NCI-H1417 (cell line): ENCODE measurements around the gene A4GALT.
"Not testable (repeated sequence)": the region's sequence is repeated elsewhere in the genome, so short reads cannot be mapped to it uniquely, and the experiment has no call there.

ENCODE experiments used
- DNase-seq, 3 experiments: peaks; one replicate each; lab custom pipeline; 2025; lab: John Stamatoyannopoulos, UW

Gene A4GALT

DNA sequence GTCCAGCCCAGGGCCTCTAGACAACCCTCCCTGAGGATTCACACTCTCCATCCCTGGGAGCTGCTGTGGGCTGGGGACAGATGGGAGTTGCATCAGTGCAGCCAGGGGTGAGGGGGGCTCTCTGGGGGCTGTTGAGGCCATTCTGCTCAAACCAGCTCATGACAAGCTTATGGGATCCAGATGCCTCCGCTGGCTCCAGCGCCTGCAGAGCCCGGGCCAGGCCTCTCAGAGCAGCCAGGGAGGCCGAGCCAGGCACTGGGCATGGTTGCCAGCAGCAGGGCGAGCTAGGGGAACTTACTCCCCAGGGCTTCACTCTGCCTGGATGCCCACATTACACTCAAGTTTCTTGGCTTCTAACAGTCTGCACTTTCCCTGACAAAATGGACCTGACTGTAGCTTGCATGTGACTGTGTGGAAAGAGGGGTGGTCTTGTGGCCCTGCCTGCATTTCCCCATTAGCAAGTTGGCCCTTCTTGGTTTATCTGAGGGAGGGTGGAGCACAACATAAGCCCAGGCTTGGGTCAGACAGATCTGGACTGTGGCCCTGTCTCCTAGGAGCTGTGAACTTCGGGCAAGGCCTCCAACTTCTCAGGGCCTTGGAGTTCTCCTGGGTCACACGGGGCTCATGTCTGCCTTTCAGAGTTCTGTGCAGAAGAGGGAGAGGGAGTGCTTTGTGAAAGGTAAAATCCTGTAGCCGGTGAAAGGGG, 36.9 kb downstream of the A4GALT start:
- no peak for DNase-seq

- no peak for DNase-seq
Observed at GRCh38 chr22:42682113-42682851, 38.4 kb downstream of the A4GALT start.

- DNase-seq: no peak
Observed at GRCh38 chr22:42680648-42681047, 40.0 kb downstream of the A4GALT start.

- DNase-seq: no peak
Observed at GRCh38 chr22:42679691-42680090, 41.0 kb downstream of the A4GALT start.

DNA sequence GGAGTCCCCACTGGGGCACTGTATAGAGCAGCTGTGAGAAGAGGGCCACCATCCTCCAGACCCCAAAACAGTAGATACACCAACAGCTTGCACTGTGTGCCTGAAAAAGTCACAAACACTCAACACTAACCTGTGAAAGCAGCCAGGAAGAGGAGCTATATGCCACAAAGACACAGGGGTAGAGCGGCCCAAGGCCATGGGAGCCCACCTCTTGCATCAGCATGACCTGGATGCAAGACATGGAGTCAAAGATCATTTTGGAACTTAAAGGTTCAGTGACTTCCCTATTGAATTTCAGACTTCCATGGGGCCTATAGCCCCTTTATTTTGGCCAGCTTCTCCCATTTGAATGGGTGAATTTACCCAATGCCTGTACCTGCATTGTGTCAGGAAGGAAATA, 41.8 kb downstream of the A4GALT start:
- no peak for DNase-seq

- DNase-seq: not testable (repeated sequence)
Observed at GRCh38 chr22:42677936-42678335, 42.7 kb downstream of the A4GALT start.

DNA sequence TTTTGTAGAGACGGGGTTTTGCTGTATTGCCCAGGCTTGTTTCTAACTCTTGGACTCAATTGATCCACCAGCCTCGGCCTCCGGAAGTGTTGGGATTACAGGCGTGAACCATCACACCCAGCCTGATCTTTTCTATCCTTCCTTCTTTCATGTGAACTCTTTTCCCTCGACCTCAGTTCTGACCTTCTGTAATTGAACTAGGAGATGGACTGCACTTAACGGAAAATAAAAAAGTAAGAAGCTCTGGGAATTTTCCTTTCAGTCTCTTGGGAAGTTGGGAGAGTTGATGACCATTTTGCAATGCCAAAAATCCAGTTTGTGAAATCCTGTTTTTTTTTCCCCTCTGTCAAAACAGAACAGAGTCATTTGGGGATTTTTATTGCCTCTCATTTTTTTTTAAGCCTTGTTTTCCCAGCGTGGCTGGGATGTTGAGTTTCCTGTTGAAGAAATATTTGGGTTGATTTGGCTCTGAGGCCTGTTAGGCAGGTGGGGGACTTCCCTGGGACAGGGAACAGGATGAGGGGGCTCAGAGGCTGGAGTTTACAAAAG, 44.5 kb downstream of the A4GALT start:
- DNase-seq: no peak

DNA sequence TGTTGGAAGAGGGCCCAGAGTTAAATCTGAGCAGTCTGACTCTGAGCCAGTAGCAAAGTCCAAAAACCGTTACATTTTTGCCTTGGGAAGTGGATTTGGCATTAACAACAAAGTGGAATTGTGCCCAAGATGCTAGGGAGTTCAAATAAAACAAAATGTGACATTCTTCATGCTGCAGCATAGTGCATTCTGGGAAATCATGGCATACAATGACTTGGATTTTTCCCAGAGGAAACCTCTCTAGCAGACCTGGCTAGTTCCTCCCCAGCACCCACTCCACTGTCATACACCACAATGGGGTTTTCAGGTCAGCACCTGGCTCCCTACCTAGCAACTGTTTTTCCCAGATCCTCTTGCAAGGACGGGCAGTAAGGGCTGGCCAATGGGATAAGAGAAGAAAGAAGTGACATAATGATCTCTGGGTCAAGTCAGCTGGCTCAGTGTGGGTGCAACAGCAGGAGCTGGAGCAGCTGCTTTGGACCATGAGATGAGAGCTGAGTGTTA, 46.7 kb downstream of the A4GALT start:
- peak in 1 of 3 experiments; percentile 10 for DNase-seq

DNA sequence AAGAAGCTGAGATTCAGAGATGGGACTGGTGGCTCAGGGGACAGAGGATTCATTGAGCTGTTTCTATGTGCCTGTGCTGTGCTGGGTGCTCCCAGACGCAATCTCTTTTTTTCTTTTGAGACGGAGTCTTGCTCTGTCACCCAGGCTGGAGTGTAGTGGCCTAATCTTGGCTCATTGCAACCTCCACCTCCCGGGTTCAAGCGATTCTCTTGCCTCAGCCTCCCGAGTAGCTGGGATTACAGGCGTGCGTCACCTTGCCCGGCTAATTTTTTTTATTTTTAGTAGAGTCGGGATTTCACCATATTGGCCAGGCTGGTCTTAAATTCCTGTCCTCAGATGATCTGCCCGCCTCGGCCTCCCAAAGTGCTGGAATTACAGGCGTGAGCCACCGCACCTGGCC, 47.6 kb downstream of the A4GALT start:
- DNase-seq: not testable (repeated sequence)

- DNase-seq: no peak
Observed at GRCh38 chr22:42670921-42671709, 49.6 kb downstream of the A4GALT start.

GRCh38 chr22:42670046-42670445, 50.6 kb downstream of the A4GALT start:
- no peak for DNase-seq

- DNase-seq: not testable (repeated sequence)
Observed at GRCh38 chr22:42666393-42666792, 54.3 kb downstream of the A4GALT start.

GRCh38 chr22:42664976-42665831, 55.5 kb downstream of the A4GALT start:
- DNase-seq: no peak

DNA sequence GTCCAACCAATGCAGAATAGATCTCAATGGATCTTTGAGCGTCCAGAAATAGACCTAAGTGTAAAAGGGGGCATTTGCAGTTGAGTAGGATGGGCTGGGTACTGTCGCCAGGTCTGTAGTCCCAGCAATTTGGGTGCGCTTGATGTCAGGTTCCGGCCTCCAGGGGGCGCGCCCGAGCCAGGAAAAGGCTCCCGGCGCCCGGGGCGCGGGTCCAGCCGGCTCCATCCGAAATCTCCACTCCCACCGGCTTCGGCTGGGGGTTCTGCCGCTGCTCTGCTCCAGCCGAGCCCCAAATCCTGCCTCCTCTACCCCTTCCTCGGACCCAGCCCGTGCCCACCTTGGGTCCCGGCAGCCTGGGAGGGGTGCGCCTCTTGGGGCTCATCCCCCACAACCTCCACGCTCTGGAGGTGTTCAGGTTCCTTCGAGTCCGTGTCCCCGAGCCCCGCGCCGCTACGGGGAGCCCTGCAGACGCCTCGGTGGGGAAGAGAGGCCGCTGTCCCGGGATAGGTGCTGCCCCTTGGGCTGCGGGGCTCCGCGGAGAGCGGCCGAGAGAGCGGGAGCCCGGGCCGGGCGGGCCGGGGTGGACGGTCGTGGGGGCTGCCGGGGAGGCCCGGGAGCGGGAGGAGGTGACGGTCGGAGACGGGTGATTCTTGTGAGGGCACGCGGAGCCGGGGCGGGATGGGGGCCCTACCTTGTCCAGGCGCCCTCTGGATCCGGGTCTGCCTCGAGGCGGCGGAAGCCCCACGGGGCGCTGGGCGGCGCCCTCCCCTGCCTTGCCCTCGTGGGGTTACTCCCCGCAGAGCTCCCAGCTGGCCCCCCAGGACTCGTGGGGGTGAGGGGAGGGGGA, 58.5 kb downstream of the A4GALT start:
- peak; percentile 40 to 69 (median 44) for DNase-seq

GRCh38 chr22:42656578-42656977, 64.1 kb downstream of the A4GALT start:
- DNase-seq: no peak

- peak; percentile 56 to 87 (median 78) for DNase-seq
Observed at GRCh38 chr22:42655693-42656092, 65.0 kb downstream of the A4GALT start.

GRCh38 chr22:42654436-42655073, 66.1 kb downstream of the A4GALT start:
- DNase-seq: no peak

DNA sequence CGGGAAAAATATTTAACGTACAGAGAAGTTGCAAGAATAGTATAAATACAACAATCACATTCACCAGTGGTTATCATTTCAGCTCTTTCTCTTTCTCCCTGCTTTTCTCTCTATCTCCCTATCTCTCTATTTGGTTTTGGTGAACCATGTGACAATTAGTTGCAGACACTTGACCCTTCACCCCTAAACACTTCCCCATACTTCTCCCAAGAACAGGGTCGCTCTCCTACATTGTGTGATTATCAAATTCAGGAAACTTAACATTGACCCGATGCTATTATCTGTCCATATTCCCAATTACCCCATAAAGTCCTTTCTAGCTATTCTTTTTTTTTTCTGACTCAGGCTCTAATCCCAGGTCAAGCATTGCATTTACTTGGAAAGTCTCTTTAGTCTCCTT, 66.7 kb downstream of the A4GALT start:
- DNase-seq: no peak

GRCh38 chr22:42651134-42651533, 69.5 kb downstream of the A4GALT start:
- no peak for DNase-seq
